Measurements from ENCODE around the gene C16orf92.
A peak's percentile ranks its signal among the peaks of the same experiment; 100 is the strongest.

C16orf92 gene

DNA sequence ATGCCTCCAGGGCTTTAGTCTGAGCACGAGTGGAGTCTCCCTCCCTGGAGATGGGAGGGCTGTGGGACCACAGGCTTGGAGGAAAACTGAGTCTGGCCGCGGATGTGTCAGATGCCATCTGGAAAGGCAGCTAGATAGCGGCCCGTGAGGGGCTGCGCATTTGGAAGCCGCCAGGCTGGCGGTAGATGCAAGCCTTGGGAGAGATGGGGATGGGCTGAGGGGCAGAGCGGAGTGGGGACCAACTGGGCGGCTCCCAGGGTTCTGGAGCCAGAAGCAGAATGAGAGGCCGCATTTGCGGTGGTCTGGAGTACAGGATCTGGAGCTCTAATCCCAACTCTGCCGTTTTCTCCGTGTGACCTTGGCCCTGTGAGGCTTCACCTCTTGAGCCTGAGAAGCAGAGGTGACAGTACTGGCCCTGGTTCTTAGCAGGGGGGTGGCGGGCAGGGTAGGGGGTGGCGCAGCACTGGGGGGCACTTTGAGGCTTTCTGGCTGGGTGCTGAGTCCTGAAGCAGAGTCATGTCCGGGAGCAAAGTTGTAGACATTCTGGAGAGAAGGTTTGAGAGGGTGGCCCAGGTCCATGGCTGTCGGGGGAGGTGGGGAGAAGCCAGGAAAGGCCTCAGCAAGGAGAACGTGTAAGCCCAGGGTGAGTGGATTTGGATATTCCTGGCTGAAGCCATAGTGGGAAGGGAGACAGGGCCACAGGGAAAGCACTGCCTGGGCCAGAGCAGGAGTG, 20.2 kb upstream of the C16orf92 start:
- no peak for DNase-seq (ENCODE audit: low read depth, low spot score)
- H3K4me3 ChIP-seq (ENCODE audit: insufficient read length, low read depth) = no peak overlapping the region
- no peaks in the 10 kb centered on the region for H3K27me3 ChIP-seq (ENCODE audit: insufficient read depth, insufficient read length)
- H3K9me3 ChIP-seq (ENCODE audit: insufficient read depth, low read length) = no peaks in the 10 kb centered on the region
- H3K36me3 ChIP-seq (ENCODE audit: insufficient read depth, insufficient read length, low read length) = peaks cover 90% of the 10 kb centered on the region
- TF ChIP-seq YY1 (IDR thresholded peaks at IDR 0.05; ENCODE audit: insufficient read depth, insufficient read length) (no peak), ZNF274 (IDR thresholded peaks at IDR 0.05; ENCODE audit: low read depth, low read length) (no peak), SUZ12 (IDR thresholded peaks at IDR 0.05; ENCODE audit: extremely low read depth, insufficient read depth, insufficient read length) (no peak)
- peak overlapping the region; percentile 21 for H3K9ac ChIP-seq (ENCODE audit: insufficient read length, low read depth)
- H3K4me1 ChIP-seq (ENCODE audit: insufficient read depth, insufficient read length) = peaks cover 14% of the 10 kb centered on the region

DNA sequence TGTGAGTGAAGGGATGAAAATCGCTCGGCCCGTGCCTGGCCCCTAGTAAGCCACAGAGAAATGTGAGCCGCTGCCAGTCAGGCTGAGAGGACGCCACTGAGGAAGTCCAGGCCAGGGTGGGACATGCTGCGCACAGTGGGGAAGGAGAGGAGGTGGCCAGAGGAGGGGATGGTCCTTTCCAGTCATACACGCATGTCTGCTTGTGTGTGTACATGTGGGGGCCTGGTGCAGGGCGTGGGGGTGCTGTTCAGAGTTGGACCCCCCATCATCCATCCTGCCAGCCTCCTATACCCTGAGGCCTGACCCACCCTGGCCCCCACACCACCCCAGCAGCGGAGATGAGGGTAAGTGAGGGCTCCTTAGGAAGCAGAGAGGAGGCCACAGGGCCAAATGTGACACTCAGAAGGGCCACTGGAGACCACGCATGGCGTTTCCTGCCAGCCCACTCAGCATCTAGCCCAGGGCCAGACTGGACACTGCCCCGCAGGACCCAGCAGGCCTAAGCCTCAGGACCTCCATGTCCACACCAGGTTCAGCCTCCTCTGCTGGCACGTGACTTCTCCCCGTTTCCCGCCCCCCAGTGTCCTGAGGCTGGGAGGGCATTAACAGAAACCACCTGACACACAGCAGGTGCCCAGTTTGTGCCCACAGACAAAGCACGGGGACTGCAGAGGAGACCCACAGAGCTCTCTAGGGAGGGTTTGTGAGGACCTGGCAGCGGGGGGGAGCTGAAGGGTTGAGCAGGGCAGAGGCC, 19.2 kb upstream of the C16orf92 start:
- H3K4me3 ChIP-seq (ENCODE audit: insufficient read length, low read depth) = no peak overlapping the region
- no peak overlapping the region for H3K9ac ChIP-seq (ENCODE audit: insufficient read length, low read depth)
- TF ChIP-seq ZNF274 (IDR thresholded peaks at IDR 0.05; ENCODE audit: low read depth, low read length) (no peak), SUZ12 (IDR thresholded peaks at IDR 0.05; ENCODE audit: extremely low read depth, insufficient read depth, insufficient read length) (no peak), YY1 (IDR thresholded peaks at IDR 0.05; ENCODE audit: insufficient read depth, insufficient read length) (no peak)
- no peak for DNase-seq (ENCODE audit: low read depth, low spot score)
- peaks cover 14% of the 10 kb centered on the region for H3K4me1 ChIP-seq (ENCODE audit: insufficient read depth, insufficient read length)
- peaks cover 83% of the 10 kb centered on the region for H3K36me3 ChIP-seq (ENCODE audit: insufficient read depth, insufficient read length, low read length)
- no peaks in the 10 kb centered on the region for H3K9me3 ChIP-seq (ENCODE audit: insufficient read depth, low read length)
- H3K27me3 ChIP-seq (ENCODE audit: insufficient read depth, insufficient read length) = no peaks in the 10 kb centered on the region

DNA sequence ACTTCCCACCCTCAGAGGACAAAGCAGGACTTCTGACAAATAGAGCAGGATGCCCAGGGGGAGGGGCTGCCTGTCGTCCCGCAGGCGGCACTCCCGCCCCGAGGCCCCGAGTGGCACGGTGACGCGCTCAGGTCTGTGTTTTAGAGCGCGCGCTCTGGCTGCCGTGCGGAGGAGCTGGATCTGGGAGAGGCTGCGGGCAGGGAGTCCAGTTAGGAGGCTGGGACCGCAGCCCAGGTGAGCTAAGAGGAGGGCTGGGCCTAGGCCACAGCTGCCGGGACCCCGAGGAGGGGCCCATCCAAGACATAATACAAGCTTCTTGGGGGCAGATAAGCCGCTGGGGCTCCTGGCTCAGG, 18.6 kb upstream of the C16orf92 start:
- DNase-seq (ENCODE audit: low read depth, low spot score) = no peak
- TF ChIP-seq ZNF274 (IDR thresholded peaks at IDR 0.05; ENCODE audit: low read depth, low read length) (no peak), YY1 (IDR thresholded peaks at IDR 0.05; ENCODE audit: insufficient read depth, insufficient read length) (no peak), SUZ12 (IDR thresholded peaks at IDR 0.05; ENCODE audit: extremely low read depth, insufficient read depth, insufficient read length) (no peak)

DNA sequence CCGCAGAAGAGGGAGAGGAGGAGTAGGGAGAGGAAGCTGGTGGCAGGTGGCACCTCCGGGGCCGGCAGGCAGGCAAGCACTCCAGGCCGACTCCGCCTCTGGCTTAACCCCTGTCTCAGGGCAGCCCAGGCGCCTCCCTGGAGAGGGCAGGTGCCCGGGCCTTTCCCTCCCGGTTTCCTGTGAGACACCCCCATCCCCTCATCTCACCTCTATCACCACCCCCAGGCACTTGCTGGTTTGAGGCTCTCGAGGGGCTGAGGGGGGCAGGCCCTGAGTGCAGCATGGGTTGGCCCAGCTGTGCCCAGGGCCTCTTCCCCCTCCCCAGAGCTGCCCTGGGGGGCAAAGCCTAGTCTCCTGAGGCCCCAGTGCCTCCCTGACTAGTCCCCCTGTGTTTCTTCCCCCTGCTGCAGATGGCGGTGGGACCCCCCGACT, 18.2 kb upstream of the C16orf92 start:
- TF ChIP-seq YY1 (IDR thresholded peaks at IDR 0.05; ENCODE audit: insufficient read depth, insufficient read length) = no peak
- no peak for TF ChIP-seq SUZ12 (IDR thresholded peaks at IDR 0.05; ENCODE audit: extremely low read depth, insufficient read depth, insufficient read length)
- TF ChIP-seq ZNF274 (IDR thresholded peaks at IDR 0.05; ENCODE audit: low read depth, low read length) = no peak
- no peaks in the 10 kb centered on the region for H3K27me3 ChIP-seq (ENCODE audit: insufficient read depth, insufficient read length)
- peaks cover 14% of the 10 kb centered on the region for H3K4me1 ChIP-seq (ENCODE audit: insufficient read depth, insufficient read length)
- no peaks in the 10 kb centered on the region for H3K9me3 ChIP-seq (ENCODE audit: insufficient read depth, low read length)
- peaks cover 73% of the 10 kb centered on the region for H3K36me3 ChIP-seq (ENCODE audit: insufficient read depth, insufficient read length, low read length)
- H3K4me3 ChIP-seq (ENCODE audit: insufficient read length, low read depth) = no peak overlapping the region
- H3K9ac ChIP-seq (ENCODE audit: insufficient read length, low read depth) = peak overlapping the region; percentile 42
- no peak for DNase-seq (ENCODE audit: low read depth, low spot score)

More for the DNA sequence above, 18.6 kb upstream of the C16orf92 start:
- no peak overlapping the region for H3K4me3 ChIP-seq (ENCODE audit: insufficient read length, low read depth)
- H3K4me1 ChIP-seq (ENCODE audit: insufficient read depth, insufficient read length) = peaks cover 14% of the 10 kb centered on the region
- no peaks in the 10 kb centered on the region for H3K9me3 ChIP-seq (ENCODE audit: insufficient read depth, low read length)
- H3K36me3 ChIP-seq (ENCODE audit: insufficient read depth, insufficient read length, low read length) = peaks cover 77% of the 10 kb centered on the region
- no peak overlapping the region for H3K9ac ChIP-seq (ENCODE audit: insufficient read length, low read depth)
- no peaks in the 10 kb centered on the region for H3K27me3 ChIP-seq (ENCODE audit: insufficient read depth, insufficient read length)

DNA sequence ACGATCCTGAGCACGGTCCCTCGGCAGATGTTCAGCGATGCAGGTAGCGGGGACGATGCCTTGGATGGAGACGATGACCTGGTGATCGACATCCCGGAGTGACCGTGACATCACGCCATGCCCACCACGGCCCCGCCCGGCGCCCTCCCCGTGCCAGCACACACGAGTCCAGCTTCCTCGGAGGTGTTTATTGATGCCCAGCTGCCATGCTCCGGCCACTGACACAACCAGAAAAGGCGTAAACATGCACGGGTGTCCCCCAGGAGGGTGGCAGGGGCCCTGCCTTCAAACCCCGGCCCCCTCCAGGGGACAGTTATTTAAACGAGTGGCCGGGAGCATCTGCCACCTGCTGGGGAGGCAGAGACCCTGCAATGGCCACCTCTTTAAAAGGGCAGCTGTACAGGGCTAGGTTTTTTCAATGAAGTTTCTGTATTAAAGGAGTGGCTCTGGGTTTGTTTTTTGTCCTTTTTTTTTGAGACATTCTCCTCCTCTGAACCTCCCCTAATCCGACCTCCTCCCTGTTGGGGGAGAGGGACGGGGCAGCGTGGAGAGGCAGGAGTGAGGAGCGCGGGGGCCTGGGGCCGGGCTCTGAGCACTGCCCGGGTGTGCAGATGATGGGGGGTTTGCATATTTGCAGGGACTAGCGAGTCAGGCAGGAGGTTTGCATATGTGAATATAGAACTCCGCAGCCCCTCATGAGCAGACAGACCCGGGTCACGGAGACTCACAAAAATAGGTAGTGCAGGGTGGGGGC, 17.5 kb upstream of the C16orf92 start:
- DNase-seq (ENCODE audit: low read depth, low spot score) = no peak
- Histone ChIP-seq H3K9me3 (ENCODE audit: insufficient read depth, low read length) (no peaks in the 10 kb centered on the region), H3K27me3 (ENCODE audit: insufficient read depth, insufficient read length) (peaks cover 6% of the 10 kb centered on the region), H3K4me3 (ENCODE audit: insufficient read length, low read depth) (no peak overlapping the region), H3K36me3 (ENCODE audit: insufficient read depth, insufficient read length, low read length) (peaks cover 66% of the 10 kb centered on the region), H3K9ac (ENCODE audit: insufficient read length, low read depth) (no peak overlapping the region), H3K4me1 (ENCODE audit: insufficient read depth, insufficient read length) (peaks cover 21% of the 10 kb centered on the region)
- TF ChIP-seq YY1 (IDR thresholded peaks at IDR 0.05; ENCODE audit: insufficient read depth, insufficient read length) (no peak), ZNF274 (IDR thresholded peaks at IDR 0.05; ENCODE audit: low read depth, low read length) (no peak), SUZ12 (IDR thresholded peaks at IDR 0.05; ENCODE audit: extremely low read depth, insufficient read depth, insufficient read length) (no peak)

DNA sequence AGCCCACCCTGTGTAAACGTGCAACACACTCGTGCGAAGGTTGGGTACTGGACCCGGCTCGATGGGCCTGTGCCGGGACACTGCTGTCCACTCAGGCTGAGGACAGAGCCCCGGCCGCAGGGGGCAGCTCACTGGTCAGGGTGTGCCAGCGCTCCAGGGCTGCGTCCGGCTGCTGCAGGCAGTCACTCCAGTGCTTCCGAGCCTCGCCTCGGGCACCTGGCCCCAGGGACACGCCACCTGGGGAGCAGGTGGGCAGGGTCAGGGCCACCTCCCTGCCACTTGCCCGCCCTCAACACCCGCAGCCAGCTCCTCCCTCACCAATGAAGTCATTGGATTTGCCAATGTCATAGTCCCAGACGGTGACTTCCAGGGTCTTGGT, 16.9 kb upstream of the C16orf92 start:
- TF ChIP-seq ZNF274 (IDR thresholded peaks at IDR 0.05; ENCODE audit: low read depth, low read length) (no peak), YY1 (IDR thresholded peaks at IDR 0.05; ENCODE audit: insufficient read depth, insufficient read length) (no peak), SUZ12 (IDR thresholded peaks at IDR 0.05; ENCODE audit: extremely low read depth, insufficient read depth, insufficient read length) (no peak)
- peaks cover 60% of the 10 kb centered on the region for H3K36me3 ChIP-seq (ENCODE audit: insufficient read depth, insufficient read length, low read length)
- H3K9ac ChIP-seq (ENCODE audit: insufficient read length, low read depth) = no peak overlapping the region
- H3K9me3 ChIP-seq (ENCODE audit: insufficient read depth, low read length) = no peaks in the 10 kb centered on the region
- peaks cover 22% of the 10 kb centered on the region for H3K4me1 ChIP-seq (ENCODE audit: insufficient read depth, insufficient read length)
- no peak for DNase-seq (ENCODE audit: low read depth, low spot score)
- H3K4me3 ChIP-seq (ENCODE audit: insufficient read length, low read depth) = no peak overlapping the region
- H3K27me3 ChIP-seq (ENCODE audit: insufficient read depth, insufficient read length) = peaks cover 7% of the 10 kb centered on the region
